Hepatocyte (in vitro differentiated cells): ENCODE measurements around the gene HNRNPLL. TPM values are rescaled to one million over a fixed set of nuclear protein-coding genes. Genes with fewer than 3 reads are reported as not detected.

Experiments used
- DNase-seq: peaks from one replicate; pipeline ENCODE4 v3.0.0-alpha.2; 2016; ENCODE audit warnings: low spot score
- H2AFZ ChIP-seq: fragments of 200-600 bp; sonication (generic); 2 replicates; pipeline ENCODE4 v1.6.0; 2016; ENCODE audit warnings: antibody characterized with exemption, mild to moderate bottlenecking
- H3K27ac ChIP-seq: fragments of 200-600 bp; sonication (generic); 2 replicates; pipeline ENCODE4 v1.5.1; 2016; ENCODE audit warnings: mild to moderate bottlenecking
- H3K27me3 ChIP-seq: fragments of 200-600 bp; sonication (generic); 2 replicates; pipeline ENCODE4 v1.6.1; 2016
- H3K36me3 ChIP-seq: fragments of 200-600 bp; sonication (generic); replicated peaks from 2 replicates; pipeline ENCODE4 v1.5.1; 2016; ENCODE audit warnings: low read depth; ENCODE audit not compliant: insufficient read depth
- H3K4me1 ChIP-seq: fragments of 200-600 bp; sonication (generic); 2 replicates; pipeline ENCODE4 v1.5.1; 2016; ENCODE audit warnings: mild to moderate bottlenecking, moderate library complexity; ENCODE audit not compliant: insufficient read depth
- H3K4me2 ChIP-seq: fragments of 200-600 bp; sonication (generic); 2 replicates; pipeline ENCODE4 v1.6.0; 2016
- H3K4me3 ChIP-seq: fragments of 200-600 bp; sonication (generic); 2 replicates; pipeline ENCODE4 v1.5.1; 2016; ENCODE audit warnings: mild to moderate bottlenecking
- H3K79me2 ChIP-seq: fragments of 200-600 bp; sonication (generic); 2 replicates; pipeline ENCODE4 v1.6.0; 2017; ENCODE audit warnings: mild to moderate bottlenecking
- H3K9me2 ChIP-seq: fragments of 200-600 bp; sonication (generic); replicated peaks from 2 replicates; pipeline ENCODE4 v1.6.0; 2017; ENCODE audit warnings: mild to moderate bottlenecking; ENCODE audit not compliant: insufficient read depth
- H3K9me3 ChIP-seq: fragments of 200-600 bp; sonication (generic); 2 replicates; pipeline ENCODE4 v1.5.1; 2016; ENCODE audit warnings: low read depth, mild to moderate bottlenecking
- H4K20me1 ChIP-seq: fragments of 200-600 bp; sonication (generic); 2 replicates; pipeline ENCODE4 v1.6.0; 2016; ENCODE audit warnings: mild to moderate bottlenecking; ENCODE audit not compliant: insufficient read depth, poor library complexity, severe bottlenecking
- CTCF ChIP-seq: fragments of 200-600 bp; sonication (generic); IDR thresholded peaks from 2 replicates; pipeline ENCODE4 v1.5.1; 2016; ENCODE audit warnings: antibody characterized with exemption, mild to moderate bottlenecking; ENCODE audit not compliant: poor library complexity
- EZH2 ChIP-seq: fragments of 200-600 bp; sonication (generic); IDR thresholded peaks from 2 replicates; pipeline ENCODE4 v1.6.1; 2016; ENCODE audit warnings: antibody characterized with exemption, mild to moderate bottlenecking, borderline replicate concordance
- EZH2phosphoT487 ChIP-seq: fragments of 200-600 bp; sonication (generic); IDR thresholded peaks from one replicate; pipeline ENCODE4 v1.6.1; 2018; ENCODE audit warnings: antibody characterized with exemption, mild to moderate bottlenecking, low read depth, moderate library complexity; ENCODE audit not compliant: unreplicated experiment, severe bottlenecking
- WGBS: methylation state at CpG from one replicate; pipeline ENCODE4 v1.1.6; 2016; ENCODE audit warnings: low lambda C conversion rate; ENCODE audit errors: missing lambda C conversion rate; 5-methylcytosine and 5-hydroxymethylcytosine counted together
- polyA plus RNA-seq: library from polyadenylated mRNA; unstranded; fragments of >200 nt; fragmentation: Nextera tagmentation; extraction: Ambion mirVana; gene quantifications from 2 replicates; pipeline ENCODE4 v1.2.1, GENCODE V29; 2016
- total RNA-seq: library from RNA; depleted of rRNA; stranded (reverse); fragments of >200 nt; gene quantifications from 2 replicates; pipeline ENCODE4 v1.2.3, GENCODE V29; 2014

Gene HNRNPLL
- total and polyA plus RNA-seq, 2 experiments from 2014 or later: 37.6 to 55.7 TPM

- no peaks in the 10 kb centered on the region for H3K27me3 ChIP-seq
- H4K20me1 ChIP-seq: no peaks in the 10 kb centered on the region
- H3K36me3 ChIP-seq: no peaks in the 10 kb centered on the region
- no peak overlapping the region for H2AFZ ChIP-seq
- no peak overlapping the region for H3K4me2 ChIP-seq
- no peaks in the 10 kb centered on the region for H3K9me3 ChIP-seq
- H3K9me2 ChIP-seq: no peaks in the 10 kb centered on the region
- no peak for TF ChIP-seq CTCF
- TF ChIP-seq EZH2: no peak
- no peak for TF ChIP-seq EZH2phosphoT487
- no peak overlapping the region for H3K27ac ChIP-seq
- no peak overlapping the region for H3K4me3 ChIP-seq
- no peaks in the 10 kb centered on the region for H3K4me1 ChIP-seq
- no peak for DNase-seq
- no peaks in the 10 kb centered on the region for H3K79me2 ChIP-seq
- WGBS: 92% methylated on average over 2 of the region's 2 CpGs
Observed at GRCh38 chr2:38608755-38609154, 6.0 kb upstream of the HNRNPLL start.

GRCh38 chr2:38605298-38605830 lies 2.6 kb upstream of the HNRNPLL start:
- H2AFZ ChIP-seq: no peak overlapping the region
- WGBS: 85% methylated on average over 4 of the region's 4 CpGs
- no peaks in the 10 kb centered on the region for H3K9me3 ChIP-seq
- H3K4me2 ChIP-seq: no peak overlapping the region
- peaks cover 15% of the 10 kb centered on the region for H4K20me1 ChIP-seq
- no peak overlapping the region for H3K4me3 ChIP-seq
- H3K36me3 ChIP-seq: no peaks in the 10 kb centered on the region
- no peaks in the 10 kb centered on the region for H3K4me1 ChIP-seq
- peaks cover 21% of the 10 kb centered on the region for H3K79me2 ChIP-seq
- H3K27me3 ChIP-seq: no peaks in the 10 kb centered on the region
- no peak overlapping the region for H3K27ac ChIP-seq
- H3K9me2 ChIP-seq: no peaks in the 10 kb centered on the region
- TF ChIP-seq EZH2: no peak
- TF ChIP-seq CTCF: no peak
- no peak for TF ChIP-seq EZH2phosphoT487
- no peak for DNase-seq

- H2AFZ ChIP-seq: peak overlapping the region; percentile 89
- peak overlapping the region; percentile 84 for H3K4me2 ChIP-seq
- H3K27ac ChIP-seq: peak overlapping the region; percentile 74
- WGBS: 18% methylated on average over 23 of the region's 23 CpGs
- H3K27me3 ChIP-seq: no peaks in the 10 kb centered on the region
- DNase-seq: peak; percentile 93
- peaks cover 38% of the 10 kb centered on the region for H3K79me2 ChIP-seq
- no peaks in the 10 kb centered on the region for H3K36me3 ChIP-seq
- peaks cover 32% of the 10 kb centered on the region for H4K20me1 ChIP-seq
- TF ChIP-seq EZH2phosphoT487 (no peak), CTCF (peak; percentile 97), EZH2 (peak; percentile 37)
- no peaks in the 10 kb centered on the region for H3K9me3 ChIP-seq
- no peaks in the 10 kb centered on the region for H3K9me2 ChIP-seq
- H3K4me1 ChIP-seq: peaks cover 14% of the 10 kb centered on the region
- H3K4me3 ChIP-seq: peak overlapping the region; percentile 72
Observed at GRCh38 chr2:38603402-38604290, 918 bp upstream of the HNRNPLL start.
